Stimulated activated CD8-positive, alpha-beta memory T cell treated with anti-CD3 and anti-CD28 coated beads, Interleukin-4, amount 100 ng/mL, for 24 hours (primary cell): ENCODE measurements around the gene FABP7.

ENCODE experiments used
- DNase-seq: peaks from one replicate; pipeline ENCODE4 v3.0.0-alpha.2; 2020; ENCODE audit warnings: low read depth

FABP7 gene

GRCh38 chr6:122758927-122759334 is 20.6 kb upstream of the FABP7 start:
- no peak for DNase-seq

GRCh38 chr6:122760330-122760729 is 19.2 kb upstream of the FABP7 start:
- no peak for DNase-seq

- no peak for DNase-seq
These were observed 13.3 kb upstream of the FABP7 start for GRCh38 chr6:122766256-122766655.

- DNase-seq: no peak
These were observed 8.5 kb upstream of the FABP7 start for GRCh38 chr6:122770835-122771601.

GRCh38 chr6:122772724-122773415 is 6.6 kb upstream of the FABP7 start:
- no peak for DNase-seq

GRCh38 chr6:122775975-122776374 is 3.5 kb upstream of the FABP7 start:
- DNase-seq: no peak

- DNase-seq: no peak
These were observed 1.2 kb upstream of the FABP7 start for GRCh38 chr6:122778302-122778701.

- DNase-seq: no peak
These were observed 393 bp upstream of the FABP7 start for GRCh38 chr6:122778985-122779661.

GRCh38 chr6:122780114-122780513 is 598 bp downstream of the FABP7 start:
- DNase-seq: no peak

GRCh38 chr6:122781716-122782115 is 2.2 kb downstream of the FABP7 start:
- DNase-seq: no peak

- no peak for DNase-seq
These were observed 3.9 kb downstream of the FABP7 start for GRCh38 chr6:122783401-122783800.

GRCh38 chr6:122785891-122786290 is 6.4 kb downstream of the FABP7 start:
- DNase-seq: no peak

- DNase-seq: no peak
These were observed 8.2 kb downstream of the FABP7 start for GRCh38 chr6:122787721-122788120.

- DNase-seq: no peak
These were observed 8.7 kb downstream of the FABP7 start for GRCh38 chr6:122788208-122788607.

GRCh38 chr6:122788663-122789181 is 9.2 kb downstream of the FABP7 start:
- DNase-seq: no peak

- peak; percentile 12 for DNase-seq
These were observed 9.9 kb downstream of the FABP7 start, which contains the start of gene SMPDL3A for GRCh38 chr6:122789182-122790027. TSS of gene SMPDL3A (plus strand) at chr6:122789258. CDS start at chr6:122789347, 89 bp downstream.

GRCh38 chr6:122790028-122790422 is 10.5 kb downstream of the FABP7 start:
- no peak for DNase-seq

- DNase-seq: no peak
These were observed 11.2 kb downstream of the FABP7 start for GRCh38 chr6:122790423-122791309.

- DNase-seq: no peak
These were observed 11.8 kb downstream of the FABP7 start for GRCh38 chr6:122791310-122791679.

- no peak for DNase-seq
These were observed 13.2 kb downstream of the FABP7 start for GRCh38 chr6:122792766-122793165.

GRCh38 chr6:122797537-122797936 is 18.0 kb downstream of the FABP7 start:
- DNase-seq: no peak
